Common myeloid progenitor, CD34-positive (primary cell): Measurements from ENCODE around the gene GINS1. TPM values are rescaled to one million over a fixed set of nuclear protein-coding genes. Genes with fewer than 3 reads are reported as not detected.

ENCODE experiments used
- CTCF ChIA-PET: fragments of 350-600 bp; sonication (Branson Sonifier 250); formaldehyde crosslinking; loops from one replicate; lab custom pipeline; 2021; ENCODE audit warnings: antibody characterized with exemption; lab: Charles Lee
- POLR2A ChIA-PET: fragments of 350-600 bp; sonication (Branson Sonifier 250); formaldehyde crosslinking; loops from one replicate; lab custom pipeline; 2021; ENCODE audit warnings: antibody characterized with exemption; lab: Charles Lee
- DNase-seq, 3 donors: peaks; one replicate each; pipeline versions ENCODE4 v3.0.0 to v3.0.0-alpha.2; 2013
- H3K27ac ChIP-seq, 2 experiments: 1 replicate in 1 of 2; 2 replicates in 1 of 2; pipeline ENCODE4 v1.7.0; 2013; ENCODE audit warnings: inconsistent platforms in 2 of 2, low read length in 2 of 2, mild to moderate bottlenecking in 2 of 2, low read depth in 1 of 2, moderate library complexity in 1 of 2; ENCODE audit not compliant: severe bottlenecking in 2 of 2, insufficient read depth in 1 of 2, poor library complexity in 1 of 2
- H3K27me3 ChIP-seq, 5 experiments: replicated peaks in 2 of 5; 1 replicate in 3 of 5; 2 replicates in 2 of 5; pipeline versions ENCODE4 v1.6.1 to v1.7.0; 2013; ENCODE audit warnings: low read length in 4 of 5, mild to moderate bottlenecking in 2 of 5, moderate library complexity in 2 of 5, inconsistent platforms in 1 of 5; ENCODE audit not compliant: insufficient read depth in 5 of 5, control insufficient read depth in 4 of 5
- H3K36me3 ChIP-seq, 4 experiments: 1 replicate in 2 of 4; 2 replicates in 2 of 4; pipeline versions ENCODE4 v1.6.1 to v1.7.0; 2013; ENCODE audit warnings: low read length in 3 of 4, control low read depth in 1 of 4, mild to moderate bottlenecking in 1 of 4; ENCODE audit not compliant: control insufficient read depth in 4 of 4, insufficient read depth in 4 of 4
- H3K4me1 ChIP-seq, 4 experiments: 1 replicate in 3 of 4; 2 replicates in 1 of 4; pipeline versions ENCODE4 v1.6.1 to v1.7.1; 2013; ENCODE audit warnings: low read length in 3 of 4, mild to moderate bottlenecking in 3 of 4, control low read depth in 1 of 4, inconsistent platforms in 1 of 4, moderate library complexity in 1 of 4; ENCODE audit not compliant: control insufficient read depth in 4 of 4, insufficient read depth in 4 of 4; ENCODE audit errors: control extremely low read depth in 1 of 4
- H3K4me3 ChIP-seq, 7 experiments: 1 replicate in 4 of 7; 2 replicates in 3 of 7; pipeline versions ENCODE4 v1.5.1 to v1.7.0; 2013; ENCODE audit warnings: mild to moderate bottlenecking in 7 of 7, low read length in 6 of 7, moderate library complexity in 6 of 7, inconsistent platforms in 2 of 7, low read depth in 2 of 7, control low read depth in 1 of 7; ENCODE audit not compliant: insufficient read depth in 4 of 7, control insufficient read depth in 1 of 7; ENCODE audit errors: extremely low read depth in 1 of 7
- H3K9me3 ChIP-seq, 5 experiments: 1 replicate in 4 of 5; 2 replicates in 1 of 5; pipeline versions ENCODE4 v1.6.1 to v1.7.1; 2013; ENCODE audit warnings: low read length in 4 of 5, mild to moderate bottlenecking in 2 of 5, inconsistent platforms in 1 of 5, low read depth in 1 of 5, moderate library complexity in 1 of 5; ENCODE audit not compliant: control insufficient read depth in 4 of 5, insufficient read depth in 2 of 5; ENCODE audit errors: control extremely low read depth in 1 of 5
- WGBS: methylation state at CpG from one replicate; pipeline ENCODE4 v1.1.5; 2013; ENCODE audit not compliant: insufficient coverage; 5-methylcytosine and 5-hydroxymethylcytosine counted together
- polyA plus RNA-seq: library from polyadenylated mRNA; unstranded; fragments of 120-200 nt; gene quantifications from one replicate; pipeline ENCODE4 v1.2.1, GENCODE V29; 2013

GINS1 gene
- polyA plus RNA-seq: 4.6 TPM

GRCh38 chr20:25407311-25408169 lies at the start of gene GINS1:
TSS of gene GINS1 (plus strand) at chr20:25407673. CDS start at chr20:25407821, 148 bp downstream.
- 1% methylated on average over 54 of the region's 56 CpGs for WGBS
- peak within 1 kb of the TSS; percentile 60 to 94 (median 89) for H3K4me3 ChIP-seq
- peaks cover 7 to 18% (median 13%) of the 10 kb centered on the region in 4 experiments for H3K4me1 ChIP-seq
- ChIA-PET POLR2A (no interaction called here), CTCF (interaction anchor here (1.0 to 1.9 kb wide), 6 partner anchors 9 to 113 kb away, joined by 3 to 10 read pairs (median 4); no protein-coding TSS in a partner anchor)
- no peaks in the 10 kb centered on the region for H3K27me3 ChIP-seq
- peak; percentile 85 to 89 (median 89) for DNase-seq
- H3K27ac ChIP-seq: peak within 1 kb of the TSS; percentile 79 to 90
- peaks cover 0 to 17% (median 10%) of the 10 kb centered on the region in 5 experiments for H3K9me3 ChIP-seq
- peaks cover 0 to 7% (median 0%) of the 10 kb centered on the region in 4 experiments for H3K36me3 ChIP-seq

DNA sequence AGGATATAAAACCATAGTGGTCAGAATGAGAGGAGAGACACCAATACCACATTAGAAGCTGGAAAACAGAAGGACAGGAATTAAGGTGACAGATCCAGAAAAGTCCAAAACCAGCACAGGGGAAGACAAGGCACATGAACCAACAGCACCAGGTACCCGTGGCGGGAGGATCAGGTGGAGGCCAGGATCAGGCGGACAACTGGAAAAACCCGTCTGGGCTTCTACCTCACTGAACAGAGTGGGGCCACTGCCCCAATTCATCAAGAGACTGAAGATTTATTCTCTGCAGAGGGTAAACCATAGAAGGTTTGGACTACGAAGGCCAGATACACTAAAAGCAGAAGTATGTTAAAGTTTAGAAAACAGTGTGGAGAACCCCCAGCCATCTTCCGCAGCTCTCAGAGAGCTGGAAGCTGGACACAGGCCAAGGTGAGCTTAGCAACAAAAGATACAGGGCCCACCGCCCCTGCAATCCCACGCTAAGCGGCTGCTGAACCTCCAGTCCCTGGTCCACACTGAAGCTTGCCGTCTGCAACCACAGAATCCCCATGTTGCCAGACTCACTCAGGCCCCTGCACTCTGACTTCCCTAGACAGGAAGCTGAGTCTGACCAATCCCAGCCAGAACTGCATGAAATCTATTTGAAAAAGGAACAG lies 46.7 kb upstream of the GINS1 start:
- Histone ChIP-seq H3K27ac (peak overlapping the region; percentile 50 to 62), H3K4me3 (peak overlapping the region in 4 of 7 experiments; percentile 37 to 55 (median 48))
- CTCF ChIA-PET: interaction anchor here (0.9 kb wide), 1 partner anchor 39 kb away, joined by 3 read pairs; no protein-coding TSS in a partner anchor

GRCh38 chr20:25361287-25361683 lies 46.2 kb upstream of the GINS1 start:
- Histone ChIP-seq H3K27me3 (no peaks in the 10 kb centered on the region), H3K27ac (peak overlapping the region; percentile 50 to 62), H3K36me3 (no peaks in the 10 kb centered on the region), H3K9me3 (no peaks in the 10 kb centered on the region), H3K4me3 (peak overlapping the region in 4 of 7 experiments; percentile 37 to 55 (median 48)), H3K4me1 (peaks cover 2 to 35% (median 23%) of the 10 kb centered on the region in 4 experiments)
- no peak for DNase-seq
- CTCF ChIA-PET: interaction anchor here (0.9 to 1.1 kb wide), 2 partner anchors 21 to 38 kb away, joined by 3 to 4 read pairs; no protein-coding TSS in a partner anchor
- 76% methylated on average over 4 of the region's 6 CpGs for WGBS
- POLR2A ChIA-PET: no interaction called here

More for the DNA sequence above, 46.7 kb upstream of the GINS1 start:
- WGBS: 23% methylated on average over 8 of the region's 10 CpGs
- peak; percentile 64 to 93 (median 91) for DNase-seq
- H3K27me3 ChIP-seq: no peaks in the 10 kb centered on the region
- H3K4me1 ChIP-seq: peaks cover 4 to 40% (median 27%) of the 10 kb centered on the region in 4 experiments
- no peaks in the 10 kb centered on the region for H3K9me3 ChIP-seq
- H3K36me3 ChIP-seq: no peaks in the 10 kb centered on the region
- POLR2A ChIA-PET: no interaction called here

GRCh38 chr20:25364180-25364788 lies 43.2 kb upstream of the GINS1 start:
- POLR2A ChIA-PET: no interaction called here
- WGBS: 67% methylated on average over 1 of the region's 3 CpGs

GRCh38 chr20:25364879-25365699 lies 42.4 kb upstream of the GINS1 start:
- Histone ChIP-seq H3K4me1 (peaks cover 2 to 17% (median 13%) of the 10 kb centered on the region in 4 experiments), H3K36me3 (peaks cover 0 to 3% (median 0%) of the 10 kb centered on the region in 4 experiments), H3K4me3 (no peak overlapping the region), H3K9me3 (no peaks in the 10 kb centered on the region), H3K27ac (no peak overlapping the region), H3K27me3 (no peaks in the 10 kb centered on the region)
- ChIA-PET CTCF (interaction anchor here (1.0 to 1.4 kb wide), 3 partner anchors 33 to 109 kb away, joined by 3 to 4 read pairs (median 3); no protein-coding TSS in a partner anchor), POLR2A (no interaction called here)
- no peak for DNase-seq
- WGBS: 100% methylated on average over 1 of the region's 2 CpGs

More at GRCh38 chr20:25364180-25364788, 43.2 kb upstream of the GINS1 start:
- H3K36me3 ChIP-seq: peaks cover 0 to 3% (median 0%) of the 10 kb centered on the region in 4 experiments
- H3K4me3 ChIP-seq: no peak overlapping the region
- DNase-seq: peak in 1 of 3 donors; percentile 17
- no peaks in the 10 kb centered on the region for H3K9me3 ChIP-seq
- peaks cover 2 to 17% (median 13%) of the 10 kb centered on the region in 4 experiments for H3K4me1 ChIP-seq
- H3K27ac ChIP-seq: no peak overlapping the region
- H3K27me3 ChIP-seq: no peaks in the 10 kb centered on the region
- CTCF ChIA-PET: interaction anchor here (1.0 to 1.4 kb wide), 3 partner anchors 34 to 108 kb away, joined by 3 to 4 read pairs (median 3); no protein-coding TSS in a partner anchor

DNA sequence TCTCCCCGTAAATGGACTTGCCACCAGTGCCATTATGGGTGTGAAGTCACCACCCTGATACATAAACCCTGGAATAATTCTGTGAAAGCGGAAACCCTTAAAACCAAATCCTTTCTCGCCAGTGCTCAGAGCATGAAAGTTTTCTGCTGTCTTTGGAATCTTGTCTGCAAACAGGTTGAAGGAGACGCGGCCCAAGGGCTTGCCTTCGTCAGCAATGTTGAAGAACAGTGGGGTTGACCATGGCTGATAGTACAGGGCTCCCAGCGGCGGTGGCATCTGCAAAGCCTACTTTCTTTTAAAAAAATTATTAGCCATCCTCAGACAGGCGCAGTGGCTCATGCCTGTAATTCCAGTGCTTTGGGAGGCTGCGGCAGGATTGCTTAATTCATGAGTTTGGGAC lies 38.9 kb upstream of the GINS1 start:
- CTCF ChIA-PET: no interaction called here
- peaks cover 0 to 5% (median 0%) of the 10 kb centered on the region in 5 experiments for H3K9me3 ChIP-seq
- H3K27me3 ChIP-seq: no peaks in the 10 kb centered on the region
- no peak overlapping the region for H3K4me3 ChIP-seq
- 99% methylated on average over 10 of the region's 10 CpGs for WGBS
- H3K4me1 ChIP-seq: peaks cover 0 to 4% (median 2%) of the 10 kb centered on the region in 4 experiments
- H3K27ac ChIP-seq: no peak overlapping the region
- POLR2A ChIA-PET: no interaction called here
- peaks cover 0 to 3% (median 1%) of the 10 kb centered on the region in 4 experiments for H3K36me3 ChIP-seq
- no peak for DNase-seq
